ENCODE results near the gene ZBTB20.

GRCh38 chr3:114741066-114741465, 406.0 kb downstream of the ZBTB20 start:
- TF ChIP-seq PATZ1 (CRISPR knock-in tag; IDR thresholded peaks at IDR 0.05; ENCODE audit: borderline replicate concordance) (no peak), PPARA (CRISPR knock-in tag; IDR thresholded peaks at IDR 0.05; ENCODE audit: borderline replicate concordance) (no peak)

Measured in SK-N-SH treated with all-trans-retinoic acid at 6 μM for 48 hours (cell line).